CD4-positive, CD25-positive, alpha-beta regulatory T cell (primary cell): ENCODE results near the gene ZDBF2. TPM values are rescaled to one million over a fixed set of nuclear protein-coding genes. Genes with fewer than 3 reads are reported as not detected.
A peak's percentile ranks its signal among the peaks of the same experiment; 100 is the strongest.

Experiments used
- ATAC-seq, 2 donors: fragments of 150-1000 bp; cut with Tn5 transposase; one replicate each; pipeline ENCODE4 v1.10.0; 2021; ENCODE audit warnings: low read depth in 2 of 2, moderate number of reproducible peaks in 2 of 2, moderate library complexity in 1 of 2
- DNase-seq, 3 donors: peaks; one replicate each; pipeline versions ENCODE4 v3.0.0 to v3.0.0-alpha.2; 2012 to 2022; ENCODE audit warnings: mixed read lengths in 1 of 3
- H3K27ac ChIP-seq: one replicate; pipeline ENCODE4 v1.7.0; 2013; ENCODE audit warnings: mild to moderate bottlenecking, low read length; ENCODE audit not compliant: insufficient read depth, poor library complexity, severe bottlenecking
- H3K27me3 ChIP-seq: one replicate; pipeline ENCODE4 v1.7.0; 2013; ENCODE audit warnings: low read length; ENCODE audit not compliant: control insufficient read depth, insufficient read depth
- H3K36me3 ChIP-seq: one replicate; pipeline ENCODE4 v1.7.0; 2013; ENCODE audit warnings: mild to moderate bottlenecking, low read length, moderate library complexity; ENCODE audit not compliant: control insufficient read depth, insufficient read depth
- H3K4me1 ChIP-seq: 2 replicates; pipeline ENCODE4 v1.7.0; 2013; ENCODE audit warnings: mild to moderate bottlenecking, low read length; ENCODE audit not compliant: insufficient read depth, control insufficient read depth, poor library complexity, severe bottlenecking
- H3K4me3 ChIP-seq: one replicate; pipeline ENCODE4 v1.7.0; 2013; ENCODE audit warnings: low read depth, mild to moderate bottlenecking, low read length, moderate library complexity
- H3K9me3 ChIP-seq, 2 experiments: 1 replicate in 1 of 2; 2 replicates in 1 of 2; pipeline ENCODE4 v1.7.0; 2013; ENCODE audit warnings: low read length in 2 of 2, mild to moderate bottlenecking in 1 of 2, moderate library complexity in 1 of 2; ENCODE audit not compliant: control insufficient read depth in 2 of 2
- H3K27ac Mint-ChIP-seq, 3 donors: one replicate each; pipeline ENCODE4 v1.8.0; 2020 to 2022; ENCODE audit warnings: mild to moderate bottlenecking in 3 of 3, mixed read lengths in 3 of 3, moderate library complexity in 2 of 3
- H3K27me3 Mint-ChIP-seq: one replicate; pipeline ENCODE4 v1.8.0; 2022; ENCODE audit warnings: mild to moderate bottlenecking, mixed read lengths
- H3K36me3 Mint-ChIP-seq: one replicate; pipeline ENCODE4 v1.8.0; 2020; ENCODE audit warnings: mixed read lengths
- H3K4me1 Mint-ChIP-seq, 4 donors: one replicate each; pipeline ENCODE4 v1.8.0; 2020 to 2022; ENCODE audit warnings: mixed read lengths in 4 of 4, mild to moderate bottlenecking in 1 of 4
- H3K4me3 Mint-ChIP-seq, 4 donors: one replicate each; pipeline ENCODE4 v1.8.0; 2020 to 2022; ENCODE audit warnings: mild to moderate bottlenecking in 4 of 4, mixed read lengths in 4 of 4, moderate library complexity in 3 of 4
- H3K9me3 Mint-ChIP-seq, 7 donors: one replicate each; pipeline ENCODE4 v1.8.0; 2020 to 2022; ENCODE audit warnings: mixed read lengths in 7 of 7, mild to moderate bottlenecking in 3 of 7, moderate library complexity in 2 of 7
- polyA plus RNA-seq, 4 donors: library from polyadenylated mRNA; unstranded; fragments of 300-500 nt; fragmentation: Illumina TruSeq; gene quantifications; one replicate each; pipeline ENCODE4 v1.2.3, GENCODE V29; 2021
- total RNA-seq: library from RNA; stranded (reverse); gene quantifications from one replicate; pipeline ENCODE4 v1.2.3, GENCODE V29; 2022

ZDBF2 gene
- total and polyA plus RNA-seq, 5 donors from 2014 or later, result 3.2 to 26.8 (median 4.5) TPM

DNA sequence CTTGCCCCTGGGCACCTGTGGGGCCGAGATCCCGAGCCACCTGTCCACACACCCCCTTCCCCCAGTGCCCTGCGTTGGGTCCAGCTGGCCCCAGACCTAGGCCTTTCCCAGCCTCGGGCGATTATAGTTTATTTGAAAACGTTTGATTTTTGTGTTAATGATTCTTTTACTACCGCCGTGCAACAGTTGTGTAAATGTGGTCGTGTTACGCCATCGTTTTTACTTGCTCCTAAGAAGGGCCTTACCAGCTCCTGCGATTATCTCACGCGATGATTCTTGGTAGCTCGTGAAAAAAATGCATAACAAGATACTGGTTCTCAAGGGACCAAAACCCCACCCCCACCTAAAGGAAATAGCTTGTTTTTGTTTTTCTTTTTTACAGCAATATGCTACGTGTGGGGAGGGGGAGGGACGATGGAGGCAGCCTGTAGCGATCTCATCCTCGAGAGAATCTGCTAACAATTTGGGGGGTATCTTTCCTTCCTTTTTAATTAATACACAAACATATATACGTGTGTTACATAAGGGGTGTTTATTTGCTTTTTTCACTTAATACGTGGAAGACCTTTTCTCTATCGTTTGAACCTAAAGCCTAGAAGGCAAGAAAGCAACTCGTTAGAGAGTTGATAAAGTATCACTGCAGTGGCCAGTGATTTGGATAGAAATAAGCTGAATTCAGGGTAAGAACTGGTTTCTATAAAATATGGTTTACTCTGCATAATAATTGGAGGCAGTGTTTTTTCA lies 1.0 kb downstream of the ZDBF2 start:
- Mint-ChIP-seq H3K4me3 (peak overlapping the region; percentile 89 to 98 (median 92)), H3K27me3 (peaks cover 69% of the 10 kb centered on the region), H3K36me3 (no peaks in the 10 kb centered on the region), H3K4me1 (peaks cover 14 to 23% (median 20%) of the 10 kb centered on the region in 4 donors), H3K9me3 (peaks cover 0 to 4% (median 0%) of the 10 kb centered on the region in 7 donors), H3K27ac (peak overlapping the region; percentile 90 to 94 (median 90))
- Histone ChIP-seq H3K4me1 (peaks cover 19% of the 10 kb centered on the region), H3K27ac (peak overlapping the region; percentile 85), H3K36me3 (no peaks in the 10 kb centered on the region), H3K4me3 (peak overlapping the region; percentile 78), H3K27me3 (peaks cover 27% of the 10 kb centered on the region), H3K9me3 (peaks cover 0 to 5% of the 10 kb centered on the region in 2 experiments)
- peak; percentile 3 to 85 (median 54) for DNase-seq
- ATAC-seq, result peak; percentile 61 to 69

DNA sequence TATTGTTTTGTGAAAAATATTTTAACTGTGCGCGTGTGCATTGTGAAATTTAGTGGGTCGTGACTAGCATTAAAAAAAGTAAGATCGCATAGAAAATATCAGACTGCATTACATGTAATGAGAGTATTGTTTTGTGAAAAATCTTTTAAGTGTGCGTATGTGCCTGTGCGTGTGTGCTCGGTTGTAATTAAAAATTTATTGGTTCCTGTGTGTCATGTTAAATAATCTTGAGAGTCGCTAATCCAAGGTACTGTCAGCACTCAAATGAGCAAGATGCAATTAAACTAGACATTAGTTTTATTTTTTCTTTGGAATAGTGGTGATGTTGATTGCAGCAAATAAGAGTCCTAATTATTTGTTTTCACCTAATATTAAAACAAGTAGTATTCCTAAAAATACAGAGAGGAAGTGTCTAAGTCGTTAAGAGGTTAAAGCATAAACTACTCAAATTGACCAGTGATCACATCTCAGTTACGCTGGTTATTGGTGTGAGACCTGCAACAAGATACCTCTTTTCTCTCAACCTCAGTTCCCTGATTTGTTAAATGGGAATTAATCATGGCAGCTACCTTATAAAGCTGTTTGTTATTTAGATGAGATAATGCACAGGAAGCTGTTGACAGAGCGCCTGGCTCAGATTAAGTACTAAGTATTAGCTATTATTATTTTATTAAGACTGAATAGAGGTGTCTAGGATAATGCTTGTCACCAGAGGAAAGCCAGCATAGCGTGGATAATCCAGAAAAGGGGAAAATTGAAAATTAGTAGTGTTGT lies 1.9 kb downstream of the ZDBF2 start:
- H3K4me1 ChIP-seq, result peaks cover 19% of the 10 kb centered on the region
- H3K27ac ChIP-seq, result no peak overlapping the region
- H3K27me3 Mint-ChIP-seq, result peaks cover 60% of the 10 kb centered on the region
- peaks cover 21% of the 10 kb centered on the region for H3K27me3 ChIP-seq
- DNase-seq (no peak), ATAC-seq (no peak)
- H3K27ac Mint-ChIP-seq, result peak overlapping the region in 2 of 3 donors; percentile 66 to 90
- H3K9me3 Mint-ChIP-seq, result peaks cover 0 to 4% (median 0%) of the 10 kb centered on the region in 7 donors
- H3K36me3 Mint-ChIP-seq, result no peaks in the 10 kb centered on the region
- H3K4me3 Mint-ChIP-seq, result peak overlapping the region; percentile 89 to 98 (median 92)
- H3K36me3 ChIP-seq, result peaks cover 2% of the 10 kb centered on the region
- H3K4me1 Mint-ChIP-seq, result peaks cover 14 to 23% (median 20%) of the 10 kb centered on the region in 4 donors
- peaks cover 0 to 5% of the 10 kb centered on the region in 2 experiments for H3K9me3 ChIP-seq
- H3K4me3 ChIP-seq, result peak overlapping the region; percentile 78

DNA sequence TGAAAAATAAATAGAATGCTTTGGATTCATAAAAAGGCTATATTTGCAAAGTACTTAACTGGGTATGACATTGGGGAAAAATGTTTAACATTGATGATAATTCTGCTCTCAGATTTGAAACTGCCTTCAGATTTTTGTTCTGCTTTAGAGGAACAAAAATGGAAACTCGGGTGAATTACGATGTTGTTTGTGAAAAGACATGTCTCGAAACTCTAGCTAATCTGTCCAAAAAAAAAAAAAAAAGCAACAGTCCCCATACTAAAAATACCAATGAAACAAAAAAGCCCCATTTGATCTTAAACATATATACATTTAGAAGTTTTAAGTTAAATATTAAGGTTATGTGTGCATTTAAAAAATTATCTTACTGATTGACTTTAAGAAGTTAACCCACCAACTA lies 3.0 kb downstream of the ZDBF2 start:
- H3K27me3 Mint-ChIP-seq, result peaks cover 55% of the 10 kb centered on the region
- Histone ChIP-seq H3K27ac (no peak overlapping the region), H3K27me3 (peaks cover 21% of the 10 kb centered on the region), H3K36me3 (peaks cover 10% of the 10 kb centered on the region), H3K4me1 (peaks cover 19% of the 10 kb centered on the region), H3K4me3 (no peak overlapping the region), H3K9me3 (peaks cover 0 to 5% of the 10 kb centered on the region in 2 experiments)
- DNase-seq, result no peak
- ATAC-seq, result no peak
- H3K36me3 Mint-ChIP-seq, result peaks cover 6% of the 10 kb centered on the region
- H3K4me3 Mint-ChIP-seq, result peak overlapping the region in 1 of 4 donors; percentile 31
- peaks cover 14 to 23% (median 20%) of the 10 kb centered on the region in 4 donors for H3K4me1 Mint-ChIP-seq
- peaks cover 0 to 6% (median 0%) of the 10 kb centered on the region in 7 donors for H3K9me3 Mint-ChIP-seq
- H3K27ac Mint-ChIP-seq, result no peak overlapping the region

DNA sequence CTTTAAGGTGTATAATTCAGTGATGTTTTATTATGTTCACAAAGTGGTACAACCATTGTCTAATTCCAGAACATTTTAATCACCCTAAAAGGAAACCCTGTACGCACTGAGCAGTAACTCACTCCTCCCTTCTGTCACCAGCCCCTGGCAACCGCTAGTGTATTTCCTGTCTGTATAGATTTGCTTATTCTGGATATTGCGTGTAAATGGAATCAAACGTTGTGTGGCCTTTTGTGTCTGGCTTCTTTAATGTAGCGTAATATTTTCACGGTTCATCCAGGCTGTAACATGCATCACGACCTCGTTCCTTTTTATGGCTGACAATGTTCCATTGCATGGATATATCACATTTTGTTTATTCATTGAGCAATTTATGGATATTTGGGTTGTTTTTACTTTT lies 8.3 kb downstream of the ZDBF2 start:
- Mint-ChIP-seq H3K27ac (no peak overlapping the region), H3K4me3 (no peak overlapping the region), H3K36me3 (peaks cover 38% of the 10 kb centered on the region), H3K4me1 (peaks cover 0 to 18% (median 5%) of the 10 kb centered on the region in 4 donors), H3K27me3 (peaks cover 15% of the 10 kb centered on the region), H3K9me3 (peaks cover 0 to 14% (median 12%) of the 10 kb centered on the region in 7 donors)
- Histone ChIP-seq H3K4me1 (no peaks in the 10 kb centered on the region), H3K9me3 (peaks cover 7% of the 10 kb centered on the region in 2 experiments), H3K36me3 (peaks cover 22% of the 10 kb centered on the region), H3K27ac (no peak overlapping the region), H3K4me3 (no peak overlapping the region), H3K27me3 (no peaks in the 10 kb centered on the region)
- no peak for ATAC-seq
- DNase-seq, result no peak

DNA sequence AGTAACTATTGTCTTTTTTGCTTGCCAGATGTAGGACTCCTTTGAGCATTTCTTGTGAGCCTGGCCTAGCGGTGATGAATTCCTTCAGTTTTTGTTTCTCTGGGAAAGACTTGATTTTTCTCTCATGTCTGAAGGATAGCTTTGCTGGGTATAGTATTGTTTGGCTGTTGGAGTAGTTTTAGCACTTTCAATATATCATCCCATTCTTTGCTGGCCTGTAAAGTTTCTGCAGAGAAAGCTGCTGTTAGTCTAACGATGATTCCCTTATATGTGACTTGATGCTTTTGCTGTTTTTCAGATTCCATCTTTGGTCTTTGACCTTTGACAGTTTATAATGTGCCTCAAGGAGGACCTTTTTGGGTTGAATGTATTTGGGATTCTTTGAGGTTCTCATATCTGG lies 12.7 kb downstream of the ZDBF2 start:
- ATAC-seq (no peak), DNase-seq (no peak)
- Histone ChIP-seq H3K9me3 (peaks cover 7 to 11% of the 10 kb centered on the region in 2 experiments), H3K36me3 (peaks cover 26% of the 10 kb centered on the region), H3K27me3 (no peaks in the 10 kb centered on the region), H3K27ac (no peak overlapping the region), H3K4me1 (no peaks in the 10 kb centered on the region), H3K4me3 (no peak overlapping the region)
- Mint-ChIP-seq H3K4me1 (peaks cover 0 to 18% (median 7%) of the 10 kb centered on the region in 4 donors), H3K36me3 (peaks cover 40% of the 10 kb centered on the region), H3K27me3 (peaks cover 8% of the 10 kb centered on the region), H3K4me3 (no peak overlapping the region), H3K27ac (no peak overlapping the region), H3K9me3 (peaks cover 0 to 16% (median 13%) of the 10 kb centered on the region in 7 donors)

DNA sequence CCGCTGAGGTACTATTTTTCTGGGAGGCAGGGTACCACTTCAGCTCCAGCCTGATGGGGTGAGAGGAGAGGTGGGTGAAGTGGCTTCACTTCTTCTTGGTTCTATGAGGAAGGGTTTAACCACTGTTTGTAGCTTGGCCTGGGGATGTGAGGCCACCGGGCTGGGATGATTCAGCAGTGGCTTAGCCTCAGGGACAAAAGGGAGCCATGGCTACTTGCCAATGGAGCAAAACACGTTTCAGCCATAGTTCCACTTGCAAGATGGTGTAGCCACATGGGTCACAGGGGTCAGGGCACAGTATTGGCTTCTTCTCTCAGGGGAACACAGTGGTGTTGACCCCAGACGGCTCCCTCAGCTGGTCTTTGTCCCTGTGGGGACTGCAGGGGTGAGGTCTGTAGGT lies 14.9 kb downstream of the ZDBF2 start:
- Mint-ChIP-seq H3K4me1 (peaks cover 0 to 28% (median 10%) of the 10 kb centered on the region in 4 donors), H3K27ac (no peak overlapping the region), H3K36me3 (peaks cover 35% of the 10 kb centered on the region), H3K27me3 (peaks cover 7% of the 10 kb centered on the region), H3K9me3 (peaks cover 0 to 19% (median 13%) of the 10 kb centered on the region in 7 donors), H3K4me3 (no peak overlapping the region)
- DNase-seq (no peak), ATAC-seq (no peak)
- Histone ChIP-seq H3K4me1 (no peaks in the 10 kb centered on the region), H3K27ac (no peak overlapping the region), H3K4me3 (no peak overlapping the region), H3K27me3 (no peaks in the 10 kb centered on the region), H3K9me3 (peaks cover 7 to 11% of the 10 kb centered on the region in 2 experiments), H3K36me3 (peaks cover 26% of the 10 kb centered on the region)

DNA sequence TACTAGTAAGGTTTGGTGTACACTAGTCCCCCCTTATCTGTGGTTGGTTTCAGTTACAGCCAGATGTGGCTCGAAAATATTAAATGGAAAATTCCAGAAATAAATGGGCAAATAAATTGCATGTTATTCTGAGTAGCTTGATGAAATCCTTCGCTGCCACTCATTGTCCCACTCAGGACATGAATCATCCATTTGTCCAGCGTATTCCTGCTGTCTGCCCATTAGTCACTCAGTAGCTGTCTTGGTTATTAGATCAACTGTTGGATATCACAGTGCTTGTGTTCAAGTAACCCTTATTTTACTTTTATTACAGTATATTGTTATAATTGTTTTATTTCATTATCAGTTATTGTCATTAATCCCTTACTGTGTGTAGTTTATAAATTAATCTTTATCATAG lies 21.7 kb downstream of the ZDBF2 start:
- DNase-seq (no peak), ATAC-seq (no peak)
- peaks cover 0 to 10% (median 3%) of the 10 kb centered on the region in 4 donors for H3K4me1 Mint-ChIP-seq
- no peak overlapping the region for H3K4me3 Mint-ChIP-seq
- H3K4me3 ChIP-seq, result no peak overlapping the region
- peaks cover 7% of the 10 kb centered on the region for H3K27me3 Mint-ChIP-seq
- peaks cover 0 to 5% (median 2%) of the 10 kb centered on the region in 7 donors for H3K9me3 Mint-ChIP-seq
- no peaks in the 10 kb centered on the region for H3K4me1 ChIP-seq
- H3K27ac Mint-ChIP-seq, result no peak overlapping the region
- no peaks in the 10 kb centered on the region for H3K9me3 ChIP-seq
- H3K36me3 Mint-ChIP-seq, result peaks cover 21% of the 10 kb centered on the region
- H3K27ac ChIP-seq, result no peak overlapping the region
- H3K27me3 ChIP-seq, result no peaks in the 10 kb centered on the region
- H3K36me3 ChIP-seq, result peaks cover 11% of the 10 kb centered on the region
